GM23338 (cell line): ENCODE results near the gene LRRC10B. TPM values are rescaled to one million over a fixed set of nuclear protein-coding genes. Genes with fewer than 3 reads are reported as not detected.
A peak's percentile ranks its signal among the peaks of the same experiment; 100 is the strongest.

Experiments
- ATAC-seq: fragments of 200-7000 bp; cut with Tn5 transposase; 3 replicates; pipeline ENCODE4 v1.9.1; 2020
- DNase-seq: peaks from one replicate; pipeline ENCODE4 v3.0.0-alpha.2; 2015; ENCODE audit warnings: low spot score
- H2AFZ ChIP-seq: fragments of 200-600 bp; sonication (generic); 2 replicates; pipeline ENCODE4 v1.8.0; 2016; ENCODE audit warnings: antibody characterized with exemption, mild to moderate bottlenecking, moderate library complexity
- H3F3A ChIP-seq: fragments of 200-600 bp; sonication (generic); replicated peaks from 2 replicates; pipeline ENCODE4 v1.8.0; 2017; ENCODE audit warnings: antibody characterized with exemption, mixed run types, low read depth
- H3K27ac ChIP-seq: fragments of 200-600 bp; sonication (generic); 2 replicates; pipeline ENCODE4 v1.6.1; 2016; ENCODE audit warnings: low read depth
- H3K27me3 ChIP-seq: fragments of 200-600 bp; sonication (generic); 2 replicates; pipeline ENCODE4 v1.8.0; 2016; ENCODE audit warnings: mild to moderate bottlenecking, mixed run types, moderate library complexity; ENCODE audit not compliant: insufficient read depth
- H3K36me3 ChIP-seq: fragments of 200-600 bp; sonication (generic); 2 replicates; pipeline ENCODE4 v1.8.0; 2016; ENCODE audit warnings: mild to moderate bottlenecking; ENCODE audit not compliant: insufficient read depth
- H3K4me1 ChIP-seq: fragments of 200-600 bp; sonication (generic); 2 replicates; pipeline ENCODE4 v1.8.0; 2016; ENCODE audit warnings: mild to moderate bottlenecking, moderate library complexity; ENCODE audit not compliant: insufficient read depth
- H3K4me2 ChIP-seq: fragments of 200-600 bp; sonication (generic); 2 replicates; pipeline ENCODE4 v1.7.1; 2017; ENCODE audit warnings: mixed run types
- H3K4me3 ChIP-seq: fragments of 200-600 bp; sonication (generic); 2 replicates; pipeline ENCODE4 v1.6.1; 2016; ENCODE audit warnings: mixed run types
- H3K79me2 ChIP-seq: fragments of 200-600 bp; sonication (generic); replicated peaks from 2 replicates; pipeline ENCODE4 v1.8.0; 2017; ENCODE audit warnings: mild to moderate bottlenecking; ENCODE audit not compliant: insufficient read depth
- H3K9me2 ChIP-seq: fragments of 200-600 bp; sonication (generic); 2 replicates; pipeline ENCODE4 v1.8.0; 2017; ENCODE audit not compliant: insufficient read depth
- H4K20me1 ChIP-seq: fragments of 200-600 bp; sonication (generic); replicated peaks from 2 replicates; pipeline ENCODE4 v1.8.0; 2017; ENCODE audit warnings: mild to moderate bottlenecking; ENCODE audit not compliant: insufficient read depth
- H3K27ac Mint-ChIP-seq: 2 replicates; pipeline ENCODE4 v1.8.0; 2020; ENCODE audit warnings: inconsistent platforms, mild to moderate bottlenecking, moderate library complexity, mixed read lengths
- H3K27me3 Mint-ChIP-seq: 3 replicates; pipeline ENCODE4 v1.8.0; 2022; ENCODE audit warnings: low read depth, mild to moderate bottlenecking, moderate library complexity, mixed read lengths, inconsistent platforms; ENCODE audit not compliant: insufficient read depth, poor library complexity
- H3K36me3 Mint-ChIP-seq: 3 replicates; pipeline ENCODE4 v1.8.0; 2021; ENCODE audit warnings: low read depth, mild to moderate bottlenecking, inconsistent platforms, moderate library complexity, mixed read lengths
- H3K4me1 Mint-ChIP-seq: 3 replicates; pipeline ENCODE4 v1.8.0; 2020; ENCODE audit warnings: mild to moderate bottlenecking, inconsistent platforms, mixed read lengths
- H3K4me3 Mint-ChIP-seq: 3 replicates; pipeline ENCODE4 v1.8.0; 2021; ENCODE audit warnings: moderate library complexity, mild to moderate bottlenecking, inconsistent platforms, mixed read lengths
- H3K9me3 Mint-ChIP-seq: 3 replicates; pipeline ENCODE4 v1.8.0; 2020; ENCODE audit warnings: moderate library complexity, mild to moderate bottlenecking, inconsistent platforms, mixed read lengths
- CREB1 ChIP-seq: fragments of 250-450 bp; sonication (Bioruptor Pico); IDR thresholded peaks from 2 replicates; pipeline ENCODE4 v1.5.0; 2020; ENCODE audit warnings: low read depth, mild to moderate bottlenecking, moderate library complexity
- CTCF ChIP-seq, 2 experiments: fragments of 200-600 bp in 1 of 2; sonication (generic) in 1 of 2; conservative IDR thresholded peaks; 2 replicates each; pipeline versions ENCODE4 v1.5.1 to v1.6.1; 2016 to 2017; ENCODE audit warnings: antibody characterized with exemption in 2 of 2, low read depth in 2 of 2, mild to moderate bottlenecking in 2 of 2, moderate library complexity in 1 of 2
- ETS1 ChIP-seq: IDR thresholded peaks from 2 replicates; pipeline ENCODE4 v1.6.1; 2016; ENCODE audit warnings: antibody characterized with exemption
- EZH2 ChIP-seq: fragments of 200-600 bp; sonication (generic); IDR thresholded peaks from one replicate; pipeline ENCODE4 v1.8.0; 2017; ENCODE audit warnings: antibody characterized with exemption, mild to moderate bottlenecking, low read depth; ENCODE audit not compliant: unreplicated experiment
- EZH2phosphoT487 ChIP-seq: fragments of 200-600 bp; sonication (generic); IDR thresholded peaks from one replicate; pipeline ENCODE4 v1.8.1; 2018; ENCODE audit warnings: antibody characterized with exemption; ENCODE audit not compliant: unreplicated experiment
- JUNB ChIP-seq: IDR thresholded peaks from one replicate; pipeline ENCODE4 v1.6.1; 2016; ENCODE audit warnings: antibody characterized with exemption; ENCODE audit not compliant: unreplicated experiment
- NANOG ChIP-seq: IDR thresholded peaks from 2 replicates; pipeline ENCODE4 v1.6.1; 2016; ENCODE audit warnings: antibody characterized with exemption, borderline replicate concordance
- POLR2AphosphoS5 ChIP-seq: IDR thresholded peaks from 2 replicates; pipeline ENCODE4 v1.6.1; 2016; ENCODE audit warnings: antibody characterized with exemption, low read depth
- STAT1 ChIP-seq: IDR thresholded peaks from one replicate; pipeline ENCODE4 v1.6.1; 2016; ENCODE audit warnings: antibody characterized with exemption; ENCODE audit not compliant: unreplicated experiment
- ZNF114 ChIP-seq: fragments of 250-450 bp; sonication (Bioruptor Pico); IDR thresholded peaks from 2 replicates; pipeline ENCODE4 v1.5.0; 2020; ENCODE audit warnings: mild to moderate bottlenecking, moderate library complexity
- polyA plus RNA-seq: library from polyadenylated mRNA; unstranded; fragments of >200 nt; fragmentation: Nextera tagmentation; extraction: Ambion mirVana; gene quantifications from 2 replicates; pipeline ENCODE4 v1.2.1, GENCODE V29; 2016
- total RNA-seq: library from RNA; depleted of rRNA; stranded (reverse); fragments of >200 nt; shearing (Covaris generic); gene quantifications from 2 replicates; pipeline ENCODE4 v1.2.3, GENCODE V29; 2014

The LRRC10B gene
- total and polyA plus RNA-seq, 2 experiments from 2014 or later: 0.47 to 1.6 TPM

GRCh38 chr11:61480994-61481335 is 27.6 kb upstream of the LRRC10B start:
- no peak overlapping the region for H2AFZ ChIP-seq
- TF ChIP-seq EZH2 (no peak), NANOG (no peak), EZH2phosphoT487 (no peak), CREB1 (no peak), POLR2AphosphoS5 (no peak), ZNF114 (CRISPR knock-in tag) (no peak), STAT1 (no peak), CTCF (conservative IDR thresholded peaks at IDR 0.05; ENCODE audit: low read depth in 2 of 2) (no peak), ETS1 (no peak)
- 0 out of 2 replicates have a peak, but pooled peaks cover 3% of the 10 kb centered on the region for H3F3A ChIP-seq
- peak overlapping the region; percentile 32; the same call in 1 of the 2 replicates for H3K4me2 ChIP-seq
- DNase-seq: peak; percentile 91
- peaks cover 10% of the 10 kb centered on the region for H3K27me3 Mint-ChIP-seq
- peaks cover 14% of the 10 kb centered on the region for H3K4me1 ChIP-seq
- H3K9me3 Mint-ChIP-seq: no peaks in the 10 kb centered on the region; the same call in 2 of the 3 replicates
- no peaks in the 10 kb centered on the region for H3K36me3 Mint-ChIP-seq
- H3K4me3 Mint-ChIP-seq: no peak overlapping the region
- no peaks in the 10 kb centered on the region for H3K79me2 ChIP-seq
- H3K27ac ChIP-seq: no peak overlapping the region
- H3K9me2 ChIP-seq: no peaks in the 10 kb centered on the region
- H3K27ac Mint-ChIP-seq: no peak overlapping the region
- no peaks in the 10 kb centered on the region for H3K27me3 ChIP-seq
- ATAC-seq: peak; percentile 67
- 0 out of 2 replicates have a peak, but pooled peaks cover 2% of the 10 kb centered on the region for H4K20me1 ChIP-seq
- H3K36me3 ChIP-seq: no peaks in the 10 kb centered on the region
- peaks cover 31% of the 10 kb centered on the region for H3K4me1 Mint-ChIP-seq
- H3K4me3 ChIP-seq: no peak overlapping the region

GRCh38 chr11:61481806-61482205 is 26.7 kb upstream of the LRRC10B start:
- H3K4me1 ChIP-seq: peaks cover 14% of the 10 kb centered on the region
- H3K4me3 Mint-ChIP-seq: no peak overlapping the region
- no peak overlapping the region for H2AFZ ChIP-seq
- no peak overlapping the region for H3K27ac Mint-ChIP-seq
- TF ChIP-seq NANOG: no peak
- TF ChIP-seq JUNB: no peak
- no peaks in the 10 kb centered on the region; the same call in 2 of the 3 replicates for H3K9me3 Mint-ChIP-seq
- H3K4me3 ChIP-seq: no peak overlapping the region
- H3K36me3 Mint-ChIP-seq: no peaks in the 10 kb centered on the region
- H3K36me3 ChIP-seq: no peaks in the 10 kb centered on the region
- no peaks in the 10 kb centered on the region for H3K9me2 ChIP-seq
- 0 out of 2 replicates have a peak, but pooled peaks cover 3% of the 10 kb centered on the region for H3F3A ChIP-seq
- no peak for DNase-seq
- H3K27me3 Mint-ChIP-seq: peaks cover 10% of the 10 kb centered on the region
- H3K27me3 ChIP-seq: no peaks in the 10 kb centered on the region
- no peaks in the 10 kb centered on the region for H3K79me2 ChIP-seq
- no peak overlapping the region for H3K4me2 ChIP-seq
- H3K4me1 Mint-ChIP-seq: peaks cover 34% of the 10 kb centered on the region
- 0 out of 2 replicates have a peak, but pooled peaks cover 2% of the 10 kb centered on the region for H4K20me1 ChIP-seq
- no peak overlapping the region for H3K27ac ChIP-seq
- no peak for ATAC-seq
